Measurements from ENCODE around the gene CAMK2B.

CAMK2B gene

DNA sequence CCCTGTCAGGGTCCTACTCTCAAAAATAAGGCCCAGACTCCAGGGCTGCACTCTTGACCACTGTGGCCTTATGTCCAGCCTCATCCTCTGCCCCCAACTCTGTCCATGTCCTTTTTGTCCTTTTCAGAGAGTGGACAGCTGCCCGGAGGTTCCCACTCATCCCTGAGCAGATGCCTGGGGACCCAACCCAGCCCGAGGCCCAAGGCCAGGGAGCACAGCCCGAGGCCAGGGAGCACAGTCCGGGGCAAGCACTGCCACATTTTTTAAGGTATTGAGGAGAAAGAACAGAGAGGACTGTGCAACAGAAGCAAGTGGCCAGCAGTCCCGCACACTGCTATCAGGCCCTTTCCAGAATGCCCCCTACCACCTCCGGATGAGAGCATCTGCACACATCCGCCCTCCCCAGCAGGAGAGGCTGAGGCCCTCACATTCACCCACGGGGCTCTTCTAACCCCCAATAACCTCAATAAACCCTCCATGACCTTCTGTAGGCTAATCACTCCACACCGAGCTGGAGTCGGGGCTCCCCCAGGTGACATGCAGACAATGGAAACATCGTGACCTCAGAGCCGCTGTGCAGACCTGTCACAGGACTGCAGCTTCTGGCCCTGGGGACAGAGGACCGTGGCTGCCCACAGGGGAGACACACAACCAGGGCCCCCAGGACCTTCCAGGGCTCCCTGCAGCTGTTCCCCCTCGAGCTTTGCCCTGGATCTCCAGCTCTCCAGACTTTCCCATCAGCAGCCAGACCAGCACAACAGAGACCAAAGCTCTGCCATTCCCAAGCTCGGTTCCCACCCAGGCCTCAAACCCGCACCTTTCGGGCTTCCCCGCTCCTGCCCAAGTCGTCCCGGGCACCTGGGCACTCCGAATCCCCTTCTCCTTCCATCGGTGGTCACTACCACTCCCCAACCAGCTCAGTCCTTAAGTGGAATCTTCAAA lies 51.4 kb downstream of the CAMK2B start:
- no peak for DNase-seq (ENCODE audit: low read depth)

DNA sequence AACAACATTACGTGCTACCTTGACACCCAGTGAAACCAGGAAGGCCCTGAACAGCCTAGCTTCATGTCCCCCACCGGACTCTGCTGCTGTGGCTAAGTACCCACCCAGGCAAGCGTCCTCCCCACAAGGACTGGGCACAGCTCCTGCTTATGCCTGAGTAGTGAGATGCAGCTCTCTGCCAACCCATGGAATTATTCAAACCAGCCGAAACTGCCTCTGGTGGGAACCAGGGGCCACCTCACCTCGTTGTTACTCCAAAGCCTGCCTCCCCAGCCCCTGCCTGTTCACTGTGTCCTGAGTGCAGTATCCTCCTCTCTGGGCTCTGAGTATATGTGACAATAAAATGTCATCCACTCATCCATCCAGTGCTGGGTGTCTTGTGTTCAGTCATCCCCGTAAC lies 52.4 kb downstream of the CAMK2B start:
- DNase-seq (ENCODE audit: low read depth): no peak

DNA sequence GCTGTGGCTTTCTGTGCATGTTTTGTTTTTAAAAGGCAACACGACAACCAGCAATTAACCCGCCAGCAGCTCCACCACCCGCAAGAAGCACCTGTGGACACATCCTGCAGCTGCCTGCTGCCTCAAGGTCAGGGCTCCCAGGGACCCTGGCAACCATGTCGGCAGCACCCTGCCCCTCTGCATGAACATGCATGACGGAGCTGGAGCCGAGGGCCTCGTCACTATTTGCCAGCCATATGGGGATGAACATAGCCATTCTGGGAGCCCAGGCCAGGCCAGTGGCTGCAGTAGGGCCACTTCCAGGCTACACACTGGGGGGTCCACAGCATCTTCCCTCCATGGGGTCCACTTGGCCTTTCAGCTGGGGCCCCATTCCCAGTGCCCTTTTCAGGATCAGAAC lies 52.9 kb downstream of the CAMK2B start:
- DNase-seq (ENCODE audit: low read depth): no peak

DNA sequence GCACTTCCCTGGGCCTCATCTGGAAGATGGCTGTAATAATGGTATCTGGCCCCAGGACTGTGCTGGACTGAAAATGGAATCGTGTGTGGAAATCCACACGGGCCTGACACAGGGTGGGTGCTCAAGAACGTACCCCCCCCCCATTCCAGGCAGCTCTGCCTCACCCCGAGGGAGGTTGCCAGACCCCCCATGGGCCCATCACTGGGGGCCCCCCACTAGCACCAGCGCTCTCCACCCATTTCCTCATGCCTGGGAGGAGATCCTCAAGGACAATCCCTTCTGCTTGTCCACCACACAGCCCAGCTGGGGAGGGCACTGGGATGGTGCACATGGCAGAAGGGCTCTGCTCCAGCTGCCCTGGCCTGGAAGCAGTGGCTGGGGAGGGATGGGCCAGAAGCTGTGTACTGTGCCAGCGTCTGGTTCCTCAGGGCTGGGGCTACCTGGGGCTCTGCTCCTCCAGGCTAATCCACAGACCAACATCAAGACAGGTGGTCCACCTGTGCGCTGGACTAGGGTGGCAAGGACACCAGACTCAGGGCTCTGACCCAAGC lies 55.4 kb downstream of the CAMK2B start:
- DNase-seq (ENCODE audit: low read depth): no peak

DNA sequence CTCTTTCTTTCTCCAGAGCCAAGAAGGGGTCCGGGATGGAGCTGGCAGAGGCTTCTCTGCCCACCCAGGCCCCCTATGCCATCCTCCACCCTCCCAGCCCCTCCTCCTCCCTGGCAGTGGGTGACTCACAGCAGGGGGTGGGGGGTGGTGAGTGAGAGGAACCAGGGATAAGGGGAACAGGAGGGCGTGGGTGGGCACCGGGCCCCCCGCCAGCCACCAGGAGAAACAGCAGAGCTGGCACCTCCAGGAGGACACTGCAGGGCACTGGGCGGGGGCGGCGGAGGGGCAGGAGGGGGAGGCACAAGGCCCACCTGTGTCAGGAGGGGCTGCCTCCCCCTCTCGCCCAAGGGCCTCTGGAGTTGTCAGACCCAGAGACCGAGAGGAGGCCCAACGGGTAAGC lies 56.0 kb downstream of the CAMK2B start:
- no peak for DNase-seq (ENCODE audit: low read depth)

- no peak for DNase-seq (ENCODE audit: low read depth)
These were observed 56.7 kb downstream of the CAMK2B start for GRCh38 chr7:44268671-44269070.

DNA sequence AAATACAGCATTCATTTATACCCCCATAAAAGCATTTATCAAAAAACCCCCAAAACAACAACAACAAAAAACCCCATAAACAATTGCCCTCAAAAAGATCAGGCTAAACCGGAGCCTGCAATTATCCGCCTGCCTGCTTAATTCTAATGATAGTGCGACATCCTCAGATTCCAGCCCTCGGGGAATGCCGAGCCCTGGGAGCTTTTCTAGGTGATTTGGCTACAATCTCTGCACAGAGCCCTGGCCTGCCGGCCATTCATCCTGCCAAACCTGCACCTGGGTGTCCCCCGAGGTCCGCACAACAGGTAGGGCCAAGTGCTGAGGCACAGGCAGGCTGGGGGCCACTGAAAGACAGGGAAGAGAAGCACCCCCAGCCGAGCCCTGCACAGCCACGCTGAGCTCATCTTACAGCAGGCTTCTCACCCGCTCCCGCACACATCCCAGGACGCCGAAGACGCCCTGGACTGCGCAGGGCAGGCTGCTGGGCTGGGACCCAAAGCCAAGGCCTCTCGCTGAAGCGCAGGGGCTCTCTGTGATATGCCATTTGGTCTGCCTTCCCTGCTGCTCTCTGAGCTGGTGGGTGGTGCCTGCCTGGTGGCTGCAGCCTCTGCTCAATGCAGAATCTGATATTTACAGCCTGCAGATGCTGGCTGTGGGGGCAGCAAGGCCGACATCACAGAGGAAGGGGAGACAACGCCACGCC lies 57.5 kb downstream of the CAMK2B start:
- no peak for DNase-seq (ENCODE audit: low read depth)

DNA sequence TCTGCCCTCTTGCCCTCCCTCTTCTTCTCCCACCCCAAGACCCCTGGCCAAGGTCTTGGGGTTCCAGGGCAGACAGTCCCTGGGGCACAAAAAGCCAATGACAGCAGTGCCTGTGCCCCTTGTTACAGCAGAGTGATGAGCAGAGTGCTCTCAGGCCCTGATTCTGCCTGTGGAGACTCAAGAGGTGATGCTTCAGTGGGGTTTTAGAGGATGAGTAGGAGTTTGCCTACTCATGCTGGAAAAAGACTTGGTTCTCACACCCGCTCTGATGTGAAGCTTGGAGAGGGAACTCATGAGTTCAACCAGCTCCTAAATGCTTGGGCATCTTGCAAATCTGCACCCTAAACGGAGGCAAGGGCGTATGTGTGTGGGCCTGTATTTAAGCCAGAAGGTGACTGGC lies 58.2 kb downstream of the CAMK2B start:
- no peak for DNase-seq (ENCODE audit: low read depth)

DNA sequence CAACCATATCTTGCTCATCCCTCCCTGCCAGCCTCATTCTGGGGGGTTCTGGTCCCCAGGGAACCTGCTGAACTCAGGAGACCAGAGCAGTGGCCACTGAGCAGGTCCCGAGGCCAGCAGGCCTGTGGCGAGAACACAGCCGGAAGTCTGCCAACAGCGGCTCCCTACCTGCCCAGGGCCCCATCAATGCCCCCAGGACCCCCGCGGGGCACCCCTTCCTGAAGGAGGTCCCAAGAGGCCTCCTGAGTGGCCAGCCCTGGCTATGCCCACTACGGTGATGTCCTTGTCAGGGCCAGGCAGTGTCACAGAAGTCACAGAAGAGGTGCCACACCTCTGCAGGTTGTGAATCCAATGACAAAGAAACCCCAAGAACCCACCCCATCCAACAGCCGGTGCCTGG lies 58.9 kb downstream of the CAMK2B start:
- no peak for DNase-seq (ENCODE audit: low read depth)

GRCh38 chr7:44265728-44266127 lies 59.7 kb downstream of the CAMK2B start:
- no peak for DNase-seq (ENCODE audit: low read depth)

- no peak for DNase-seq (ENCODE audit: low read depth)
These were observed 61.0 kb downstream of the CAMK2B start for GRCh38 chr7:44264221-44264931.

GRCh38 chr7:44263326-44264082 lies 61.9 kb downstream of the CAMK2B start:
- no peak for DNase-seq (ENCODE audit: low read depth)

DNA sequence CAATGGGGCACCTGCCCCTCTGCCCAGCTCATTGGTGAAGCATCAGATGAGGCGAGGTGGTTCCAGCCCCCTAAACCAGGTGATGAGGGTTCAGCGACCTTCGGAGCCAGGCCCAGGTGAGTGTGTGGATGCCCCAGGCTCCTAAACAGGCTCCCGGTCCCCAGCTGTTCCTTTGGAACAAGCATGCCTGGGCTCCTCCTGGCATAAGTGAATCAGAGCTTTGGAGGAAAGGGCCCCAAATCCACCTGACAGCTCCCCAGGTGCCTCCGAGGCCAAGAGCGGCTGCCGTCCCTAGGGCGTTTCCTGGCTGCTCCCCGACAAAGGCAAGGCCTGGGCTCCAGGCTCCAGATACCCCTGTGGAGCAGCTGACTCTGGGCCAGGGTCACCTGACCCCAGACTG lies 63.4 kb downstream of the CAMK2B start:
- no peak for DNase-seq (ENCODE audit: low read depth)

DNA sequence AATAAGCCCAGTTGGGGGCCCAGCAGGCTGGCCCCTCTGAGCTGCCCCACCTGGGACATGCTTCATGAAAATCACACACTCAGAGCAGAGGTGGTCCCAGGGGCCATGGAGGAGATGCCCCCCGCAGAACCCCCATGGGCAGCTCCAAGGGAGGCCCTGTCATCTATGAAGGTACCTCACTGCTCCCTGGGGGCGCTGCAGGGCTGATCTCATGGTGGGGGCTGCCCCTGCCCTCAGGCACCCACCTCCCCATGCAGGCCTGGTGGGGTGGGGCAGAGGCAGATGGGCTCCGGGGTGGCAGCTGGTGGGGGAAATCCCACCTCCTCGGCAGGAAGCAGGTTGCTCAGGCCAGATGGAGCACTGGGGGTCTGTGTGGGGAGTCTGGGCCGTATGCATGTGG lies 64.2 kb downstream of the CAMK2B start:
- no peak for DNase-seq (ENCODE audit: low read depth)

DNA sequence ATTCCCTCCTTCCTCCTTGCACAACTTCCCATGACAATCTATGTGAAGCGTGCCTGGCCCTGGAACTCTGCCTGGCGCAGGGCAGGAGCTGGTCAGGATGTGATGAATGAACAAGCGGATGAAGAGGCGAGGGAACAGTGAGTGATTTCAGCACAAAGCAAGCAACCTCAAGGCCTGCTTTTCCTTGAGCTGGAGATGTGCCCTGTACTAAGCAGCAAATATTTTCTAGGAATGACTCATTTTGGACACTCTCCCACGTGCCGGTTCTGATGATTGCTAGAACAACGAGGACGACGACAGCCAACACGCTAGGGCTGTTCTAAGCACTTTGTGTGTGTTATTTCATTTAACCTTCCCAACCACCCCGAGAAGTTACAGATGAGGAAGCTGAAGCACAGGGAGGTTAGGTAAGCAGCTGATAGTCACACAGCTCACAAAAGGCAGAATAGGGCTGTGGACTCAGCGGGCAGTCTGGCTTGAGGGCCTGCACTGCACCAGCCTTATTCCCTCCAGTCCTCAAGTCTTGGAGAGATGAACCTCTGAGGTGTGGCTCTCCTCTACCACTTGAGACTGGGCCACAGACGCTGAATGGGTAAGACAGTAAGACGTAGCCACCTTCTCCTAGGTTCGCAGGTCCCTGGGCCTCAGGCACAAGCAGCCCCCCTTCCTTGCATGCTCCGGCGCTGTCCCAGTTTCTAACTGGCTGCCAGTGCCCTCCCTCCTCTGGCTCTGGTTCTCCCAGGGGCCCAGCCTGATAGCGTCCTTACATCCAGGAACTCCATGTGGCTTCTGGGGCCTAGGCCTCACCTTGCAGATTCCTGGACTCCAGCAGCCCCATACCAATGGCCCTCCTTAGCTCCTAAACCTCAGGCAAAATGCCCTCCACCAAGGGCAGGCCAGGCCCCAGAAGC lies 65.6 kb downstream of the CAMK2B start:
- DNase-seq (ENCODE audit: low read depth): peak; percentile 94

DNA sequence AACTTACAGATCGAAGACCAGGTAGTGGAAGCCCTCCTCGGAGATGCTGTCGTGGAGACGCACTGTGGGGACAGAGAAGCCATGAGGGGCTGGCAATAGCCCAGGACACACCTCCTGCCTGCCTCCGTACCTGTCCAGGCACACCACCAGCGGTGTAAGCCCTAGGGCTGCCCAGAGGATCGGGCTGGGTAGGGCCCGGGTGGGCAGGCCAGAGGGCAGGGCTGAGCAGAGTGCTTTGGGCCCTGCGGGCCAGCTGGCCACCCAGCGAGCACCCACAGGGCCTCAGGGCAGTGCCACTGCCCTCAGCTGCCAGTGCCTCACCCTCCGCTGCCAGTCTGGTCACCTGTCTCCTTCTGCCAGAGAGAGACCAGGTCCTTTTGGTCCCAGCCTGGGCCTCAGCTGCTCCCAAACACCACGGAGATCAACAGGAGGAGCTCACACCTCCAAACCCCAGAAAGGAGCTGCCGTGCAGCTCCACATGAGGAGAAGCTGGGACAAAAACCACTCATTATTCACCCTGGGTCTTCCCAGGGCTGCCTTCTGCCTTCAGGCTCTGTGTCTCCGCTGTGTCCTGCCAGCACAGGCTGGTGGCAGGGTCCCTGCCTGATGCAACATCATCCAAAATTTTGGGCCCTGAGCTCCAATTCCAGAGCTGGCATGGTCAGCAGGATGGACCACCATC lies 66.4 kb downstream of the CAMK2B start:
- no peak for DNase-seq (ENCODE audit: low read depth)

DNA sequence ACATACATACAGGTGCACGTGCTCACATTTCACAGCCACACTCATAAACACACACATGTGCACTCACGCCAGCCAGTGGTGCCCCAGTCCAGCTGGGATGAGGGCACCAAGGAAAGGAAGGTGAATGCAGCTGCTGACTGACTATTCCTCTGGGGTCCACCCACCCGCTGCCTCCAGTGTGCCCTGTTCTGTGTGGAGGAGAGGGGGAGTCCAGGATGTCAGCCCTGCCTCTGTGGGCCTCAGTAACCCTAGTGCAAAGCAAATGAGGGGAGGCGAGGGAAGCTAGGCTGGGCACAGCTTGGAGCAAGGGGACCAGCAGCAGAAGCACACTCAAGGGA lies 67.0 kb downstream of the CAMK2B start:
- no peak for DNase-seq (ENCODE audit: low read depth)

- peak; percentile 92 for DNase-seq (ENCODE audit: low read depth)
These were observed 67.6 kb downstream of the CAMK2B start for GRCh38 chr7:44257618-44258422.

DNA sequence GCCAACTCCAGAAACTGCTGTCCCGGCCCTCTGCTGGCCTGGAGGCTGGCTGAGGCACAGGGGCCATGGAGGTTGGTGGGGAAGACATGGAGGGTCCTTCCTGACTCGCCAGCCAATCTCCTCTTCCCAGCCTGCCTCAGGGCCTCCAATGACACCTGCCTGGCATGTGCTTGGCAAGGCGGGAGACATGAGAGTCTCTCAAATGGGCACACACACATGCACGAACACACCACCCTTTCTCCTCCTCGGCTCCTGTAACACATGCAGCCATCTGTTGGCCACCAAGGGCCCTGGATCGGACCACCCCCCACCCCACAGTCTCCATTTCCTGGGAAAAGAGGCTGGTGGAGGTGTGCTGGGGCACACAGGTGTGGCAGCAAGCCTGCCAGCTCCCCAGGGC lies 68.2 kb downstream of the CAMK2B start:
- DNase-seq (ENCODE audit: low read depth): no peak
